Measurements from ENCODE around the gene FOXC1. TPM values are rescaled to one million over a fixed set of nuclear protein-coding genes. Genes with fewer than 3 reads are reported as not detected.

FOXC1 gene
- total RNA-seq, 1 experiment from 2014 or later: not detected

DNA sequence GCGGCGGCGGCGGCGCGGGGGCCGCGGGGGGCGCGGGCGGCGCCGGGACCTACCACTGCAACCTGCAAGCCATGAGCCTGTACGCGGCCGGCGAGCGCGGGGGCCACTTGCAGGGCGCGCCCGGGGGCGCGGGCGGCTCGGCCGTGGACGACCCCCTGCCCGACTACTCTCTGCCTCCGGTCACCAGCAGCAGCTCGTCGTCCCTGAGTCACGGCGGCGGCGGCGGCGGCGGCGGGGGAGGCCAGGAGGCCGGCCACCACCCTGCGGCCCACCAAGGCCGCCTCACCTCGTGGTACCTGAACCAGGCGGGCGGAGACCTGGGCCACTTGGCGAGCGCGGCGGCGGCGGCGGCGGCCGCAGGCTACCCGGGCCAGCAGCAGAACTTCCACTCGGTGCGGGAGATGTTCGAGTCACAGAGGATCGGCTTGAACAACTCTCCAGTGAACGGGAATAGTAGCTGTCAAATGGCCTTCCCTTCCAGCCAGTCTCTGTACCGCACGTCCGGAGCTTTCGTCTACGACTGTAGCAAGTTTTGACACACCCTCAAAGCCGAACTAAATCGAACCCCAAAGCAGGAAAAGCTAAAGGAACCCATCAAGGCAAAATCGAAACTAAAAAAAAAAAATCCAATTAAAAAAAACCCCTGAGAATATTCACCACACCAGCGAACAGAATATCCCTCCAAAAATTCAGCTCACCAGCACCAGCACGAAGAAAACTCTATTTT, 2.0 kb downstream of the FOXC1 start:
- Histone ChIP-seq H3K79me2 (ENCODE audit: insufficient read depth, low read length) (no peaks in the 10 kb centered on the region), H3K18ac (ENCODE audit: insufficient read length, low read depth, low read length) (no peak overlapping the region), H3T11ph (ENCODE audit: low read length) (no peak overlapping the region), H3K14ac (ENCODE audit: insufficient read depth, low read length) (no peak overlapping the region), H4K20me1 (ENCODE audit: control insufficient read depth, insufficient read depth, insufficient read length) (no peaks in the 10 kb centered on the region), H2BK15ac (ENCODE audit: low read depth, low read length) (no peak overlapping the region), H3K79me1 (ENCODE audit: insufficient read depth, low read depth, low read length, poor library complexity, severe bottlenecking) (no peaks in the 10 kb centered on the region), H4K91ac (ENCODE audit: insufficient read length, low read depth, low read length) (no peak overlapping the region), H3K27me3 (ENCODE audit: insufficient read depth, low read length) (peaks cover 76% of the 10 kb centered on the region), H3K23me2 (ENCODE audit: insufficient read length, low read depth, low read length, poor library complexity, severe bottlenecking) (peaks cover 19% of the 10 kb centered on the region), H4K8ac (replicated peaks; ENCODE audit: insufficient read length, low read depth, low read length) (no peak overlapping the region), H3K27ac (ENCODE audit: insufficient read length, low read depth, low read length) (no peak overlapping the region), H2BK5ac (ENCODE audit: insufficient read length, low read length) (no peak overlapping the region), H2BK12ac (ENCODE audit: insufficient read length, low read depth, low read length) (no peak overlapping the region), H2AK5ac (ENCODE audit: insufficient read length, low read length) (no peak overlapping the region), H3K23ac (ENCODE audit: insufficient read length, low read depth, low read length) (no peak overlapping the region), H3K4me2 (ENCODE audit: insufficient read depth, insufficient read length, low read length) (peak overlapping the region; percentile 11), H3K4me1 (ENCODE audit: insufficient read depth, low read length) (no peaks in the 10 kb centered on the region; the same call in 1 of the 2 replicates), H3K9ac (ENCODE audit: extremely low read depth, insufficient read length, low read length) (no peak overlapping the region), H4K5ac (ENCODE audit: insufficient read length, low read depth, low read length) (no peak overlapping the region), H2AFZ (ENCODE audit: low read length) (no peak overlapping the region), H2BK20ac (ENCODE audit: low read depth, low read length, poor library complexity, severe bottlenecking) (no peak overlapping the region), H3K9me3 (ENCODE audit: control insufficient read depth, low read depth, low read length) (no peaks in the 10 kb centered on the region), H3K56ac (ENCODE audit: insufficient read length, low read depth, low read length) (no peak overlapping the region), H3K4ac (ENCODE audit: low read depth, low read length) (no peak overlapping the region), H2BK120ac (ENCODE audit: low read depth, low read length, poor library complexity, severe bottlenecking) (no peak overlapping the region)
- no peak for TF ChIP-seq CTCF (conservative IDR thresholded peaks at IDR 0.05)
- DNase-seq: peak; percentile 70
- H3K27me3 Mint-ChIP-seq (ENCODE audit: low read depth): peaks cover 87% of the 10 kb centered on the region
- peak overlapping the region; percentile 30 to 70; a peak in 4 of 5 replicates for H3K4me3 Mint-ChIP-seq
- no peak overlapping the region for H3K27ac Mint-ChIP-seq
- peaks cover 24 to 32% of the 10 kb centered on the region in 2 experiments for H3K4me1 Mint-ChIP-seq
- no peaks in the 10 kb centered on the region for H3K36me3 Mint-ChIP-seq (ENCODE audit: insufficient read depth in 1 of 3, low read depth in 3 of 3)
- peaks cover 0 to 4% of the 10 kb centered on the region in 2 experiments; a peak in 2 of 5 replicates for H3K9me3 Mint-ChIP-seq
- WGBS (ENCODE audit: extremely low coverage, insufficient read length, low lambda C conversion rate): no CpG with 5 or more reads among the region's 71 CpGs

Data from H9 (cell line).